ENCODE data around the gene RAB36.

Gene RAB36

DNA sequence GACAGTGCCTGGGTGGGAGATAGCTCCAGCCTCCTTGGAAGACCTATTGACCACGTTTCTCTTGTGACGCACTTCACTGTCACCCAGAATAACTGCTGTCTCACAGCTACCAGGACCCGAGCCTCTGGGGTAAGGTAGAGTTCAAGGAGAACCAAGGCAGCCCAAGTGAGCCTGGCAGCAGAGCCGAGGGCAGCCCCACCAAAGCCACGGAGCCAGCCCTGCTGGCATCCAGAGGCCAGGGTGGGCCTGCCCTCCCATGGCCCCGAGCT lies 36.3 kb upstream of the RAB36 start:
- no peak for DNase-seq

DNA sequence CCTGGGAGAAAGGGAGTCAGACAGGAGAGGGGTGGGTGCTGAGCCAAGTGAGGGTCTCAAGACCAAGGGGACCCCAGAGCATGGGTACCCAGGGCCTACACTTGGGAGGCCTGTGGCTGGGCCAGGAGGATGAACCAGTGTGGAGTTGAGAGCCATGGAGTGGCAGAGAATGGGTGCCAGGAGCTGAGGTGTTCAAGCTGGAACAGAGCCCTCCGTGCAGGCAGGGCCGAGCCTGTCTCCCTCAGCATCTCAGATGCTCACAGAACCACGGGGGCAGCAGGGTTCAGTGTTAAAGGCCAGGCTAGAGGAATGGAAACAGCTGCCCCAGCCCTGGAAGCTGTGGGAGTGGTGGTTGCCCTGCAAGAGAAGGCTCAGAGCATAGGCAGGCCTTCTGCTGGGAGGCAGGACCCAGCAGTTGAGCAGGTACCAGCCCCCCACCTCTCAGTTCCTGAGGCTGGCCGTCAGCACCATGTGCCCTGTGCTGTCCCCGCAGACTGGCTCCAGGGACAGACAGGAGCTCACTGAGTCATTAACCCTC lies 35.8 kb upstream of the RAB36 start:
- DNase-seq: no peak

- DNase-seq: no peak
Observed at GRCh38 chr22:23110190-23110921, 34.9 kb upstream of the RAB36 start.

DNA sequence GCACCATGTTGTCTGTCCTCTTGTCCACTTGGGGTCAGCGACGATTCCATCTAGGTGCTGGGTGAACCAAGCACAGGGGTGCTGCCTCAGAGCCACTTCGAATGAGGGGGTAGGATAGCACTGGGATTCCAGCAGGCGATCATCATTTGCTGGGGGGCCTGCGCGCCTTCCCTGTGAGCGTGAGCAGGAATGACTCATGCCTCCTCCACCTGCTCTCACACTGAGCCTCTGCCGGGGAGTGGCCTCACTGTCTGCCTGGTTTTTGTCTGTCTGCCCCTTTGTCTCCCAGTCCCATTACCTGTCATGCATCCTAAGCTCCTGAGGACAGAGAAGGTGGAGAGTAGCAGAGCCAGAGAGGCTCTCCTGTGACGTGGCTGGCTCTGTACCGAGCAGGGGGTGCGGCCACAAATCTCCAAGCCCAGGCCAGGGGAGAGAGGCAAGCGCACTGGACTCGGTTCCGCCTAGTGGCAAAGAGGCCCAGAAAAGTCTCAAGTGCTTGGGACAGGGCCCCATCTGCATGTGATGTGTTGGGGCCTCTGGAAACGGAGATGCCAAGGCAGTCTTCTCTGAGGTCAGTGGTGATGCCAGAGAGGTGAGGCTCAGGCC lies 34.3 kb upstream of the RAB36 start:
- no peak for DNase-seq

DNA sequence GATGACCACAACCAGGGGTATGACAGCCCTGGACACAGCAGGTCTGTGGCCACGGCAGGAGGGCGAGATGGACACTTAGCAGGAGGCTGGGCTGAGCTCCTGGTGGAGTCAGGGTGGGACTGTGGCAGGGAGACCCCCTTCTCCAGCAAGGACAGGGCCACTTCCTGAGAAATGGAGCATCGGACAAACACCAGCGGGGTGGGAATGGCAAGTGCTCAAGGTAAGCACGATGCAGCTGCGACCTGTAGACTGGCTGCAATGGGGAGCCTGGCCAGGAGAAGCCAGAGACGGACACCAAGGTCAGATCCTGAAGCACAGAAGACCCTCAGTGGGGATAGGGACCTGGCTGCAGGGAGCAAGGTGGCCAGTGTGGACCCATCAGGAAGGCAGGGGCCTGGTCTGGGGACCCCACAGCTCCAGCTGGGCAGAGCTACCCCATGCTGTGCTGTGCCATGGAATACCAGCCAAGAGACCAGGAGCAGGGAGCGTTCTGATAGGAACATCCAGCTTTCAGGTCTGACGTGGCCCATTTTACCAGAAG lies 32.7 kb upstream of the RAB36 start:
- DNase-seq: no peak

- peak; percentile 85 for DNase-seq
Observed at GRCh38 chr22:23113067-23113846, 32.0 kb upstream of the RAB36 start.

DNA sequence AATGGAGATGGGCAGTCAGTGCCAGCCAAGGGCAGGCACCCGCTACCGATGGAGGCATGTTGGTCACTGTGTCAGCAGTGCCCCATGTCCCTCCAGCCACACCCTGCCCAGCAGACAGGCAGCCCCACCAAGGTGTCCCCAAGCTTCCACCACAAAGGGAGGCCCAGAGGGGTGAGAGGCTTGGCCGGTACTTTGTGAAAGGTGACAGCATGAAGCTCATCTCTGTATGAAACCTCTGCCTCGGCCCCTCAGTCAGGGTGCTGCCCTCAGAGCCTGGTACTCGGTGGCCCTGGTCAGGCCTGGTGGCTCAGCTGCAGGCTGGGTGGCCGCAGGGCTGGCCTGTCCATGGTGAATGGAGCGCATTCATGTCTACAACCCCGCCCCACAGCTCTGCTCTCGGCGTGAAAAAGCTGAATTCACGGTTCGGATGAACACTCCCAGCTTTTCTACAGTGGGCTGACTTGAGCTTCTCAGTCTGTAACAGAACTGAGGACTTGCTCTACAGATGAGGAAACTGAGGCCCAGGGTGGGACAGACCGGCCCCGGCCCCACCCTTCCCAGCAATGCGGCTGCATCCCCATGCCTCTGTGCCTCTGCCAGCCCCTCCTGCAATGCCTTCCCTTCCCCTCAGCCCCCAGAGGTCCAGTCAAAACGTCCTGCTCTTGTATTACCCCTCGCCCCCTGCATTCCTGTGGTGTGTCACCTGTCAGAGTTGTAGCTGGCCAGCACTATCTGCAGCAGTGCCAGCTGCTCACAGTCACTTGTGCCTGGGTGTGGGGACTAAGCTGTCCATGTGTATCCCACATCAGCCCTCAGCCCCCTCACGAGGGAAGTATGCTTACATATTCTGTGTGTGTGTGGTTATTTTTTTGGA lies 31.2 kb upstream of the RAB36 start:
- no peak for DNase-seq

GRCh38 chr22:23114721-23115020 lies 30.6 kb upstream of the RAB36 start:
- no peak for DNase-seq

GRCh38 chr22:23115369-23115768 lies 29.9 kb upstream of the RAB36 start:
- no peak for DNase-seq

- DNase-seq: peak; percentile 12
Observed at GRCh38 chr22:23115825-23116494, 29.3 kb upstream of the RAB36 start.

GRCh38 chr22:23116506-23117263 lies 28.6 kb upstream of the RAB36 start:
- DNase-seq: no peak

GRCh38 chr22:23117275-23117674 lies 28.0 kb upstream of the RAB36 start:
- DNase-seq: no peak

- DNase-seq: peak; percentile 47
Observed at GRCh38 chr22:23117891-23118646, 27.2 kb upstream of the RAB36 start.

- DNase-seq: no peak
Observed at GRCh38 chr22:23118647-23119493, 26.4 kb upstream of the RAB36 start.

DNA sequence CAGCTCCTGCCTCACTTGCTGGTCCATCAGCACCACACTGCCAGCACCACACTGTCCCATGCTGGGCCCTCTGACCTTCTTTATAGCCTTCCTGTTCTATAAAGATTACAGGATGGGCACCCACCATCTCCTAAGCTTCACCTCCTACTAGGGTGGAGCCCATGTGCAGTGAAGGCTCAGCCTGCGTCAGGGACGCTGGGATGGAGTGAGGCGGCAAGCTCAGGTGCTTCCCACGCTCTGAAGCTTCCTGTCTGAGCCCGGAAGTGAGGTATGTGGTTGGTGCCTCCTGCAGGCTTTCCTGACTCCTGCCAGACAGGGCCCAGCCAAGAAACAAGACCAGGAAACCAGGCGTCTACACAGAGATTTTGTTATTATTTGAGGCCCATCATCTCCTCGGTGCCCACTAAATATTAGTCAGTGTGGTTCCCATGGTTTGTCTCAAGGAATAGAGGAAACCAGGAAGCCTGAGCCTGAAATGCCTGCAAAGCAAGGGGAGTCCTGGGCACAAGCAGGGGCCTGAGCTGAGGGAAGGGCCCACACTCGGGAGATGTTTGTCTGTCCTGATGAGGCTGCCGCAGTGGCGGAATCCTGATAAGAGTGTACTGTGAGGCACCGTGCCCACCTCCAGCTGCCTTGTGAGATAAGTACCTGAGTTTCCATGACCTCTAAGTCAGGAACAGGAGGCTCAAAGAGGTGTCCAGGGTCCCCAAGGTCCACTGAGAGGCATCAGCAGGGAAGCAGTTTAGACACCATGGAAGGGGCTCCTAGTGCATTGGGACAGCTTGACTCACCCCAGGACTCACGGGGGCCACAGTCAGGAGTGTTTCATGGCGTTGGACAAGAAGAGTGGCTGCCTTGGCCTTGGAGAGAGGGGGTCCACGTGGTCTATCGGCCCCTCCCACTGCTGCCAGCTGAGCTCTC lies 25.5 kb upstream of the RAB36 start:
- DNase-seq: no peak

GRCh38 chr22:23120415-23120899 lies 24.8 kb upstream of the RAB36 start:
- no peak for DNase-seq

DNA sequence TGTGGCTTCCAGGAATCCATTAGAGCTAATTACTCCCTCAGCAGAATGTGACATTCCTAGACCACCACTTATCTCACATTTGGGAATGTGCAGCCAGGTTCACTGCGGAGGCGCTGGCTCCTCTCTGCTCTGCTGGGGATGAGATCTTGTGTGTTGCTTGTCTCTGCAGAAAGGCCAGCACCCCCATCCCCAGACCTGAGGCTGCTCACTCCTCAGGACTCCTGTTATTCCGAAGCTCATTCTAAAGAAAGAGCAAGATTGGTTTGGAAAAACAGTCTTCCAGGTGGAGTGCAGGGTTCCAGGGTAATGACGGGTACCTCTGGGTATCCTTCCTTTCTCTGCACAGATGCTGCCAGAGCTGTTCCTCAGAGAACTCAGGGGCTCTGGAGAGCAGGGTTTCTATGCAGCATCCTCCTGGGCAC lies 24.3 kb upstream of the RAB36 start:
- DNase-seq: no peak

DNA sequence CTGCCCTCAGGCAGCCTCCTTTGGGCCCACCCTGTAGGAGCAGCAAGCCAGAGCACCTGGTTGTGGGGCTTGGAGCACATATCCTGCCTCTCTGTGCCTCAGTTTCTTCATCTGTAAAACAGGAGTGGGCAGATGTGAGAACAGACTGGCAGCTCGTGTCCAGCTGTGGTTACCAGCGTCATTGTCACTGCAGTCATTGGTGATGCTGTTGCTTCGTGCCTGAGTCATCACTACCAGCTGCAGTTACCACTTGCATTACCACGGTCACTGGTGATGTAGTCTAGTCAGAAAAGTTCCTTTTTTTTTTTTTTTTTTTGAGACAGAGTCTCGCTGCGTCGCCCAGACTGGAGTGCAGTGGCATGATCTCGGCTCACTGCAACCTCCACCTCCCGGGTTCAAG lies 23.9 kb upstream of the RAB36 start:
- no peak for DNase-seq

Measured in NCI-H2171 (cell line).